ENCODE data around the gene ADA. TPM values are rescaled to one million over a fixed set of nuclear protein-coding genes. Genes with fewer than 3 reads are reported as not detected.

ADA gene
- total and polyA plus RNA-seq, 8 donors = 2.3 to 165 (median 40.3) TPM

DNA sequence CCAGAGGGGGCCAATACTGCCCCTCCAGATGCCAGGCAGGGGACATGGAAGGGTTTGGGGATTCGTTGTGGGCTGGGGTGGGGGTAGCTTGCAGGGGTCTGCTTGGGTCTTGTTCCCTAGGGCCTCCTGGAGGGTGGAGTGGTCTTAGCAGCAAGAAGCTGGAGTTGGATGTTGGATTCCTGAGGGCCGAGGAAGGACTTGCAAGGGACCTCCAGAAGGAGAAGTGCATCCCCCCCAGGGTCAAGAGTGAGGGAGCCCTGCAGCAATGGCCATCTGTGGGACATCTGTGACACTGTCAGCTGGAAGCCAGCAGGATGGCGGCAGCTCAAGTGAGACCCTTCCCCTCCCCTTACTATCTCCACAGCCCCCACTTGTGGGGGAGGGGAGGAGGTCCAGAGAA, 38.3 kb upstream of the ADA start:
- no peaks in the 10 kb centered on the region for H3K36me3 ChIP-seq
- intact Hi-C loops (cut with DNase I; ENCODE audit: low total_unique reads) = loop anchor here (5.0 kb wide), 2 partner anchors 42 to 177 kb away; no protein-coding TSS in a partner anchor
- no peak overlapping the region for H3K4me3 ChIP-seq
- no peak for TF ChIP-seq EP300 (IDR thresholded peaks at IDR 0.05)
- TF ChIP-seq, protein P1, sequence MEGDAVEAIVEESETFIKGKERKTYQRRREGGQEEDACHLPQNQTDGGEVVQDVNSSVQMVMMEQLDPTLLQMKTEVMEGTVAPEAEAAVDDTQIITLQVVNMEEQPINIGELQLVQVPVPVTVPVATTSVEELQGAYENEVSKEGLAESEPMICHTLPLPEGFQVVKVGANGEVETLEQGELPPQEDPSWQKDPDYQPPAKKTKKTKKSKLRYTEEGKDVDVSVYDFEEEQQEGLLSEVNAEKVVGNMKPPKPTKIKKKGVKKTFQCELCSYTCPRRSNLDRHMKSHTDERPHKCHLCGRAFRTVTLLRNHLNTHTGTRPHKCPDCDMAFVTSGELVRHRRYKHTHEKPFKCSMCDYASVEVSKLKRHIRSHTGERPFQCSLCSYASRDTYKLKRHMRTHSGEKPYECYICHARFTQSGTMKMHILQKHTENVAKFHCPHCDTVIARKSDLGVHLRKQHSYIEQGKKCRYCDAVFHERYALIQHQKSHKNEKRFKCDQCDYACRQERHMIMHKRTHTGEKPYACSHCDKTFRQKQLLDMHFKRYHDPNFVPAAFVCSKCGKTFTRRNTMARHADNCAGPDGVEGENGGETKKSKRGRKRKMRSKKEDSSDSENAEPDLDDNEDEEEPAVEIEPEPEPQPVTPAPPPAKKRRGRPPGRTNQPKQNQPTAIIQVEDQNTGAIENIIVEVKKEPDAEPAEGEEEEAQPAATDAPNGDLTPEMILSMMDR (IDR thresholded peaks at IDR 0.05) = no peak
- no peak for TF ChIP-seq POLR2AphosphoS5 (IDR thresholded peaks at IDR 0.05)
- no peak for TF ChIP-seq POLR2A (IDR thresholded peaks at IDR 0.05)
- no peak overlapping the region for H3K27ac ChIP-seq
- 41 to 82% (median 74%) methylated on average over 3 of the region's 3 CpGs for WGBS, 5 donors
- H3K27me3 ChIP-seq = no peaks in the 10 kb centered on the region
- H3K9me3 ChIP-seq = no peaks in the 10 kb centered on the region
- H3K4me1 ChIP-seq = peaks cover 16 to 42% (median 25%) of the 10 kb centered on the region in 4 donors
- DNase-seq = no peak

- intact Hi-C loops (cut with DNase I; ENCODE audit: low total_unique reads) = loop anchor here (5.0 kb wide), 2 partner anchors 44 to 179 kb away; no protein-coding TSS in a partner anchor
- no peak for DNase-seq
- Histone ChIP-seq H3K4me1 (peaks cover 7 to 39% (median 18%) of the 10 kb centered on the region in 4 donors), H3K36me3 (no peaks in the 10 kb centered on the region), H3K9me3 (no peaks in the 10 kb centered on the region), H3K27ac (no peak overlapping the region), H3K27me3 (no peaks in the 10 kb centered on the region), H3K4me3 (no peak overlapping the region)
- TF ChIP-seq POLR2AphosphoS5 (IDR thresholded peaks at IDR 0.05) (no peak), POLR2A (IDR thresholded peaks at IDR 0.05) (no peak), EP300 (IDR thresholded peaks at IDR 0.05) (no peak)
- TF ChIP-seq, protein P1 (IDR thresholded peaks at IDR 0.05) = no peak
- 28 to 51% (median 36%) methylated on average over 7 of the region's 7 CpGs for WGBS, 5 donors
Measured at GRCh38 chr20:44688053-44688625, 36.6 kb upstream of the ADA start.

DNA sequence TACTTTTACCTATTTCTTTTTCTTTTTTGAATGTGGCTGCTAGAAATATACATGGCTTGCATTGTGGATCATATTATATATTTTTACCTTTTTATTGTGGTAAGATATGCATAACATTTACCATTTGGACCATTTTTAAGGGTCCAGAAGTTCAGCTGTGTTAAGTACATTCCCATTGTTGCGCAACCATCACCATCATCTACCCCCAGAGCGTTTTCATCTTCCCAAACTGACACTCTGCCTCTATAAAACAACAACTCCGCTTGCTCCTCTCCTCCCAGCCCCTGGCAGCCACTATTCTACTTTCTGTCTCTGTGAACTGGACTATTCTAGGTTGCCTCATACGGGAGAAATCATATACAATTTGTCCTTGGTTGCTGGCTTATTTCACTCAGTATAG, 35.4 kb upstream of the ADA start:
- Histone ChIP-seq H3K4me3 (no peak overlapping the region), H3K36me3 (no peaks in the 10 kb centered on the region), H3K4me1 (peaks cover 0 to 29% (median 11%) of the 10 kb centered on the region in 4 donors), H3K9me3 (no peaks in the 10 kb centered on the region), H3K27me3 (no peaks in the 10 kb centered on the region), H3K27ac (no peak overlapping the region)
- intact Hi-C loops (cut with DNase I; ENCODE audit: low total_unique reads) = loop anchor here (5.0 kb wide), 2 partner anchors 45 to 180 kb away; no protein-coding TSS in a partner anchor
- WGBS, 5 donors = 87 to 93% (median 90%) methylated on average over 4 of the region's 4 CpGs
- no peak for DNase-seq
- TF ChIP-seq, protein P1 (IDR thresholded peaks at IDR 0.05) = no peak
- TF ChIP-seq POLR2AphosphoS5 (IDR thresholded peaks at IDR 0.05) = no peak

- intact Hi-C loops (cut with DNase I; ENCODE audit: low total_unique reads) = no loop called here
- Histone ChIP-seq H3K36me3 (no peaks in the 10 kb centered on the region), H3K4me3 (no peak overlapping the region), H3K27ac (no peak overlapping the region), H3K27me3 (no peaks in the 10 kb centered on the region), H3K9me3 (no peaks in the 10 kb centered on the region), H3K4me1 (peaks cover 0 to 22% (median 11%) of the 10 kb centered on the region in 4 donors)
- TF ChIP-seq, protein P1 (IDR thresholded peaks at IDR 0.05) = no peak
- no peak for TF ChIP-seq POLR2AphosphoS5 (IDR thresholded peaks at IDR 0.05)
- TF ChIP-seq POLR2A (IDR thresholded peaks at IDR 0.05) = no peak
- TF ChIP-seq EP300 (IDR thresholded peaks at IDR 0.05) = no peak
- peak; percentile 47 to 61 for DNase-seq
- 69 to 79% (median 76%) methylated on average over 6 of the region's 6 CpGs for WGBS, 5 donors
Measured at GRCh38 chr20:44684047-44684967, 32.8 kb upstream of the ADA start.
